Heart left ventricle (tissue), 16 donors: ENCODE data around the gene RASSF5. TPM values are rescaled to one million over a fixed set of nuclear protein-coding genes. Genes with fewer than 3 reads are reported as not detected.
A peak's percentile ranks its signal among the peaks of the same experiment; 100 is the strongest.

ENCODE experiments used
- ATAC-seq, 4 donors: fragments of 200-7000 bp; cut with Tn5 transposase; one replicate each; pipeline ENCODE4 v1.9.1; 2020 to 2022; ENCODE audit warnings: moderate library complexity in 4 of 4, mild to moderate bottlenecking in 3 of 4, moderate number of reproducible peaks in 1 of 4
- DNase-seq, 5 donors: peaks; one replicate each; pipeline ENCODE4 v3.0.0-alpha.2; 2020
- H3K27ac ChIP-seq, 12 donors: fragments of 200-600 bp; sonication (generic) in 4 of 12; one replicate each; pipeline versions ENCODE4 v1.5.0 to v1.8.0; 2016 to 2022; ENCODE audit warnings: mild to moderate bottlenecking in 2 of 12
- H3K27me3 ChIP-seq, 9 donors: fragments of 200-600 bp; sonication (generic) in 2 of 9; one replicate each; pipeline versions ENCODE4 v1.5.1 to v1.8.0; 2016 to 2022; ENCODE audit warnings: mild to moderate bottlenecking in 3 of 9
- H3K36me3 ChIP-seq, 9 donors: fragments of 200-600 bp; sonication (generic) in 2 of 9; one replicate each; pipeline versions ENCODE4 v1.5.0 to v1.8.0; 2018 to 2022; ENCODE audit warnings: mild to moderate bottlenecking in 2 of 9
- H3K4me1 ChIP-seq, 12 donors: fragments of 200-600 bp; sonication (generic) in 4 of 12; one replicate each; pipeline versions ENCODE4 v1.5.0 to v1.8.0; 2016 to 2022; ENCODE audit warnings: mild to moderate bottlenecking in 3 of 12
- H3K4me3 ChIP-seq, 12 donors: fragments of 200-600 bp; sonication (generic) in 4 of 12; one replicate each; pipeline versions ENCODE4 v1.5.0 to v1.8.0; 2017 to 2022; ENCODE audit warnings: mild to moderate bottlenecking in 9 of 12, moderate library complexity in 4 of 12
- H3K9me3 ChIP-seq, 12 donors: fragments of 200-600 bp; sonication (generic) in 4 of 12; one replicate each; pipeline versions ENCODE4 v1.5.0 to v1.8.0; 2016 to 2022; ENCODE audit warnings: mild to moderate bottlenecking in 1 of 12
- POLR2A ChIP-seq, 2 donors: fragments of 450-650 bp; IDR thresholded peaks; one replicate each; pipeline ENCODE4 v1.6.1; 2017; ENCODE audit warnings: antibody characterized with exemption in 2 of 2, mild to moderate bottlenecking in 2 of 2, moderate library complexity in 2 of 2
- WGBS, 4 donors: extraction: QIAGEN DNeasy Blood & Tissue Kit in 2 of 4; methylation state at CpG; one replicate each; pipeline versions ENCODE4 v1.1.5 to v1.1.7; 2013 to 2018; 5-methylcytosine and 5-hydroxymethylcytosine counted together
- intact Hi-C, 10 donors: fragments of 100-400 bp; cut with DNase I; formaldehyde crosslinking; loops; one replicate each; pipeline versions ENCODE4 v1.11.1 to v1.14.2; 2022
- polyA plus RNA-seq, 2 donors: library from polyadenylated mRNA; stranded (reverse); fragments of 200-250 nt; gene quantifications; one replicate each; pipeline ENCODE4 v1.2.3, GENCODE V29; 2013
- total RNA-seq, 9 donors: library from RNA; depleted of rRNA in 2 of 9; stranded (reverse); fragments of >200 nt in 2 of 9; fragmentation: NEBNext Ultra II Directional in 3 of 9; extraction: Animal tissue kit (Norgen Biotek cat#: 25700) in 3 of 9; gene quantifications; one replicate each; pipeline versions ENCODE4 v1.1.0 to v1.2.4, GENCODE V29; 2016 to 2023
- TF ChIP-seq, protein P1 (sequence below), 12 donors: fragments of 200-600 bp; sonication (generic) in 4 of 12; IDR thresholded peaks; one replicate each; pipeline versions ENCODE4 v1.5.0 to v1.8.0; 2018 to 2022; ENCODE audit warnings: antibody characterized with exemption in 12 of 12, mild to moderate bottlenecking in 5 of 12
- donor health status: ischemic (EF 13 %, LVEDD 7.1; RV severe dilation, severe dysfunction).
- donor health status: healthy with polysubstance abuse.
- donor health status: DM: no; HTN: yes; CAD: no.
- donor health status: DM: no; HTN: no; CAD: no.
- donor health status: ischemic (EF 25% LVEDD 6.9; RV normal size, moderate dysfunction).
- donor health status: ischemic (EF 25% LVEDD 5.7; RV mildly dilated, moderate dysfunction).
- donor health status: healthy.
- donor health status: DM: yes; HTN: yes; CAD: no.
- donor health status: ischemic (EF 35%, LVEDD 5.7; RV mildly dilated, moderate dysfunction).
- donor health status: nonischemic (EF 11% LVEDD 7.7; RV severe dilation, severe dysfunction).
- donor health status: DM: yes; HTN: yes; CAD: no.
- donor health status: PGD.
- donor health status: ischemic (EF 29% LVEDD 5.4; RV normal size, mild dysfunction).
- donor health status: nonischemic (EF 23%, LVEDD 6.1; RV moderate dilation, normal function).

Gene RASSF5
- total and polyA plus RNA-seq, 11 donors: 1.3 to 27.4 (median 5.6) TPM

DNA sequence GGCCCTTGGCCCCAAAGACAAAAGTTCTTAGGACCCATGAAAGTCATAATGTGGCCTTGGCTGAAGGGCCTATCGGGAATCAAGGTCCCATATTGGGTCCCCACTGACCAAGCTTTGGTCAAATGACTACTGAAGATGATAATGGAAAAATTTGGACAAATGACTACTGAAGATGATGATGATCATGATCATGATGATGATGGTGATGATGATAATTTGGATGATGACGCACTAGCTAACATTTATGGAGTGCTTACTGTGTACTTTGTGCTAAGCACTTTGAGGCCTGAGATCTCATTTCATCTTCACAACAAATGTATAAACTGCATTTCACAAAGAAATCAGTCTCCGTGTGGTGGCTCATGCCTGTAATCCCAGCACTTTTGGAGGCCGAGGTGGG, 65.5 kb downstream of the RASSF5 start:
- peaks cover 0 to 84% (median 13%) of the 10 kb centered on the region in 12 donors for H3K4me1 ChIP-seq
- no peak for TF ChIP-seq POLR2A (IDR thresholded peaks at IDR 0.05)
- TF ChIP-seq, protein P1, sequence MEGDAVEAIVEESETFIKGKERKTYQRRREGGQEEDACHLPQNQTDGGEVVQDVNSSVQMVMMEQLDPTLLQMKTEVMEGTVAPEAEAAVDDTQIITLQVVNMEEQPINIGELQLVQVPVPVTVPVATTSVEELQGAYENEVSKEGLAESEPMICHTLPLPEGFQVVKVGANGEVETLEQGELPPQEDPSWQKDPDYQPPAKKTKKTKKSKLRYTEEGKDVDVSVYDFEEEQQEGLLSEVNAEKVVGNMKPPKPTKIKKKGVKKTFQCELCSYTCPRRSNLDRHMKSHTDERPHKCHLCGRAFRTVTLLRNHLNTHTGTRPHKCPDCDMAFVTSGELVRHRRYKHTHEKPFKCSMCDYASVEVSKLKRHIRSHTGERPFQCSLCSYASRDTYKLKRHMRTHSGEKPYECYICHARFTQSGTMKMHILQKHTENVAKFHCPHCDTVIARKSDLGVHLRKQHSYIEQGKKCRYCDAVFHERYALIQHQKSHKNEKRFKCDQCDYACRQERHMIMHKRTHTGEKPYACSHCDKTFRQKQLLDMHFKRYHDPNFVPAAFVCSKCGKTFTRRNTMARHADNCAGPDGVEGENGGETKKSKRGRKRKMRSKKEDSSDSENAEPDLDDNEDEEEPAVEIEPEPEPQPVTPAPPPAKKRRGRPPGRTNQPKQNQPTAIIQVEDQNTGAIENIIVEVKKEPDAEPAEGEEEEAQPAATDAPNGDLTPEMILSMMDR (IDR thresholded peaks at IDR 0.05): no peak

DNA sequence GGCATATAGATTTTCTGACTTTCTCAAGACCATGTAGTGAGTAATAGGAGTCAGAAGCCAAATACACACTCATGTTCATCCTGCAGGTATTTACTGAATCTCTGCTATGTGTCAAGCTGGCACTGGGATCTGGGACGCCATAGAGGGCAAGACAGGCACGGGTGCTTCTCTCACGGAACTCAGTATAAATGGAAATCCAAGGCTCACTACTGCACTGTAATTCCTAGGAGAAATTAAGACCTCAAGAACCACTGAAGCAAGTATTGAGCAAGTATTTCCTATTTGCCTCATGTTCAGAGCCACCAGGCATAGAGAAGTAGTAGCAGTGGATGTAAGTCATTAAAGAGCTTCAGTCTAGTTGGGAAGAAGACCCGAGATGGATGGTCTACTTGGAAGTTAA, 66.0 kb downstream of the RASSF5 start:
- TF ChIP-seq POLR2A (IDR thresholded peaks at IDR 0.05): no peak
- TF ChIP-seq, protein P1 (IDR thresholded peaks at IDR 0.05): no peak
- Histone ChIP-seq H3K4me3 (no peak overlapping the region), H3K27ac (peak overlapping the region in 1 of 12 donors; percentile 98), H3K4me1 (peaks cover 0 to 82% (median 13%) of the 10 kb centered on the region in 12 donors), H3K9me3 (no peaks in the 10 kb centered on the region), H3K36me3 (no peaks in the 10 kb centered on the region), H3K27me3 (no peaks in the 10 kb centered on the region)
- intact Hi-C loops: no loop called here
- ATAC-seq: no peak
- WGBS, 4 donors: 83 to 90% (median 89%) methylated on average over 4 of the region's 4 CpGs
- DNase-seq: no peak

More for the DNA sequence above, 65.5 kb downstream of the RASSF5 start:
- Histone ChIP-seq H3K4me3 (no peak overlapping the region), H3K27me3 (no peaks in the 10 kb centered on the region), H3K27ac (peak overlapping the region in 1 of 12 donors; percentile 98), H3K36me3 (peaks cover 0 to 4% (median 0%) of the 10 kb centered on the region in 9 donors), H3K9me3 (no peaks in the 10 kb centered on the region)
- WGBS, 4 donors: 95 to 97% (median 97%) methylated on average over 4 of the region's 4 CpGs
- intact Hi-C loops: no loop called here
- no peak for DNase-seq
- ATAC-seq: no peak

DNA sequence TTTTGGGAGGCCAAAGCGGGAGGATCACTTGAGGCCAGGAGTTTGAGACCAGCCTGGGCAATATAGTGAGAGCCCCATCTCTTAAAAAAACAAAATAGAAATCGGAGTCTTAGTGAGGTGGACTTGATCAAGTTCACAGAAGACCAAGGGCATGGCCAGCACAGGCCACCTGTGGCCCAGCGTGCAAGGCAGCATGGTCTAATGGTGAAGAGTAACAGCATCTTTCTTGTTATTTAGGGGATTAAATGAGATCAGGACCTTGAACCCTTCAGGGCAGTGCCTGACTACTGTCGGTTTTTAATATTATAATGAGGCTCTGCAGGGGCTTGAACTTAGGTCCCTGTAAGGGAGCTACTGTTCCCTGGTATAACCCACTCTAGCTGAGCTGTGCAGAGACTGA, 66.4 kb downstream of the RASSF5 start:
- intact Hi-C loops: no loop called here
- TF ChIP-seq POLR2A (IDR thresholded peaks at IDR 0.05): no peak
- TF ChIP-seq, protein P1 (IDR thresholded peaks at IDR 0.05): no peak
- no peak for DNase-seq
- Histone ChIP-seq H3K4me1 (peaks cover 0 to 82% (median 14%) of the 10 kb centered on the region in 12 donors), H3K4me3 (no peak overlapping the region), H3K9me3 (no peaks in the 10 kb centered on the region), H3K27ac (peak overlapping the region in 1 of 12 donors; percentile 98), H3K36me3 (no peaks in the 10 kb centered on the region), H3K27me3 (no peaks in the 10 kb centered on the region)
- 90 to 98% (median 95%) methylated on average over 4 of the region's 4 CpGs for WGBS, 4 donors
- ATAC-seq: no peak

DNA sequence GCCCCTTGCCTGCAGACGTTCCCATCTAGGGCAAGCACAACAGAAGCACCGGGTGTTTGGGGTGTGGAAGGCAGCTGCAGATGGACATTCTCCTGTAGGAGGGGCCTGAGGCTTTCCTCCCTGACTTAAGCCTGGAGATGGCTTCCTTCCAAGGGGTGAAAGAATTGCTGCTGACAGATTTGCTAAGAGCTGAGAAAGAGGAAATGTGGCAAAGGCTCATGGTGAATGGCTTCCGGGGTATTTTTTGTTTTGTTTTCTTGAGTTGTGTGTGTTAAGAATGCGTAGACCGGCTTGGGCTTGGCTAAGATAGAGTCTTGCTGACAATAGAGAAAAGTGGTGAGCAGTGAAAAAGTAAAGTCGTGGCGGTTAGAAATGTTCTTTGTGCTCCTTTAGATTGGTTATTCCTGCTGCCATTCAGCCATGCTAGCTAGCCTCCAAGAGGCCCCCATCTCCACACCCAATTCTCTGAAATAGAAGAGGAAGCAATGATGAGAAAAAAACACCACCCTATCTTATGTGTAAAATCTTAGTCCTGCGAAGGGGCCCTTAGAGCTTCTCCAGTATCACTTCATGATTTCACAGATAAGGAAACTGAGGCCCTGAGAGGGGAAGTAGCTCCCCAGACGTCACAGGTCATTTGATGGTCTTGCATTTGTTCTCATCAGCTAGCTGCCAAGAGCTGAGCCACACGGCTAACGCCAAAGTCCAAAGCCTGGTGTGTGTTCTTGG, 68.0 kb downstream of the RASSF5 start:
- ATAC-seq: peak; percentile 12 to 70 (median 62)
- no peak for TF ChIP-seq POLR2A (IDR thresholded peaks at IDR 0.05)
- TF ChIP-seq, protein P1 (IDR thresholded peaks at IDR 0.05): no peak

More for the DNA sequence above, 68.0 kb downstream of the RASSF5 start:
- Histone ChIP-seq H3K36me3 (no peaks in the 10 kb centered on the region), H3K4me1 (peaks cover 0 to 88% (median 25%) of the 10 kb centered on the region in 12 donors), H3K4me3 (peak overlapping the region in 1 of 12 donors; percentile 27), H3K27ac (peak overlapping the region in 10 of 12 donors; percentile 21 to 98 (median 46)), H3K27me3 (no peaks in the 10 kb centered on the region), H3K9me3 (no peaks in the 10 kb centered on the region)
- intact Hi-C loops: no loop called here
- peak in 4 of 5 donors; percentile 48 to 70 (median 65) for DNase-seq
- whole genome bisulfite sequencing, 4 donors: 43 to 50% (median 46%) methylated on average over 9 to 11 of the region's 11 CpGs
